IMR-90 (cell line): ENCODE results near the gene KCNJ1. TPM values are rescaled to one million over a fixed set of nuclear protein-coding genes. Genes with fewer than 3 reads are reported as not detected.

Experiments
- ATAC-seq: fragments of 200-7000 bp; cut with Tn5 transposase; 2 replicates; pipeline ENCODE4 v1.9.1; 2020; ENCODE audit warnings: low read depth, mild to moderate bottlenecking, moderate library complexity
- BruUV-seq: library from RNA; stranded (reverse); fragments of 400-500 nt; replicated peaks from 2 replicates; lab custom pipeline; 2021; lab: Mats Ljungman, UMichigan
- CTCF ChIA-PET: fragments of 300-600 bp; formaldehyde crosslinking; extraction: SDS; loops from one replicate; lab custom pipeline; 2021; ENCODE audit warnings: antibody characterized with exemption; lab: Yijun Ruan, JAX
- POLR2A ChIA-PET: fragments of 300-600 bp; sonication (Branson Sonifier 250); formaldehyde crosslinking; loops from one replicate; lab custom pipeline; 2022; ENCODE audit warnings: antibody characterized with exemption; ENCODE audit not compliant: unreplicated experiment; lab: Charles Lee
- DNase-seq: peaks from one replicate; pipeline ENCODE4 v3.0.0; 2013
- H2AFZ ChIP-seq: replicated peaks from 2 replicates; pipeline ENCODE3; 2013; ENCODE audit warnings: low read length, mild to moderate bottlenecking; ENCODE audit not compliant: poor library complexity
- H2AK5ac ChIP-seq: 2 replicates; pipeline ENCODE4 v1.6.1; 2013; ENCODE audit warnings: low read depth, low read length, inconsistent platforms
- H2AK9ac ChIP-seq: replicated peaks from 2 replicates; pipeline ENCODE3; 2013; ENCODE audit warnings: mild to moderate bottlenecking, low read depth, low read length, moderate library complexity; ENCODE audit not compliant: poor library complexity
- H2BK120ac ChIP-seq: 2 replicates; pipeline ENCODE4 v1.6.1; 2013; ENCODE audit warnings: low read depth, low read length, inconsistent platforms
- H2BK15ac ChIP-seq: 3 replicates; pipeline ENCODE4 v1.6.1; 2013; ENCODE audit warnings: low read depth, low read length, inconsistent platforms
- H2BK20ac ChIP-seq: 2 replicates; pipeline ENCODE4 v1.6.1; 2013; ENCODE audit warnings: low read depth, mild to moderate bottlenecking, inconsistent platforms, low read length, moderate library complexity
- H2BK5ac ChIP-seq: 2 replicates; pipeline ENCODE4 v1.6.1; 2013; ENCODE audit warnings: mild to moderate bottlenecking, low read depth, low read length, inconsistent platforms; ENCODE audit not compliant: poor library complexity, severe bottlenecking
- H3K14ac ChIP-seq: replicated peaks from 2 replicates; pipeline ENCODE4 v1.6.1; 2013; ENCODE audit warnings: low read depth, low read length, inconsistent platforms
- H3K18ac ChIP-seq: 2 replicates; pipeline ENCODE4 v1.6.1; 2013; ENCODE audit warnings: low read depth, low read length, control low read depth
- H3K23ac ChIP-seq: 2 replicates; pipeline ENCODE4 v1.6.1; 2013; ENCODE audit warnings: low read depth, low read length, inconsistent platforms
- H3K27ac ChIP-seq: 2 replicates; pipeline ENCODE4 v1.5.1; 2013; ENCODE audit warnings: mild to moderate bottlenecking, control low read depth, low read length; ENCODE audit not compliant: insufficient read depth
- H3K27me3 ChIP-seq: 2 replicates; pipeline ENCODE4 v1.6.1; 2013; ENCODE audit warnings: low read length; ENCODE audit not compliant: control insufficient read depth, insufficient read depth
- H3K36me3 ChIP-seq: 2 replicates; pipeline ENCODE4 v1.6.1; 2013; ENCODE audit warnings: low read length, mixed read lengths; ENCODE audit not compliant: control insufficient read depth, insufficient read depth
- H3K4ac ChIP-seq: 2 replicates; pipeline ENCODE4 v1.6.1; 2013; ENCODE audit warnings: low read depth, low read length, inconsistent platforms
- H3K4me1 ChIP-seq: 2 replicates; pipeline ENCODE4 v1.6.1; 2013; ENCODE audit warnings: low read length, mixed read lengths; ENCODE audit not compliant: control insufficient read depth, insufficient read depth
- H3K4me2 ChIP-seq: 2 replicates; pipeline ENCODE4 v1.6.1; 2013; ENCODE audit warnings: low read depth, mild to moderate bottlenecking, control low read depth, low read length, moderate library complexity
- H3K4me3 ChIP-seq: 2 replicates; pipeline ENCODE4 v1.5.1; 2013; ENCODE audit warnings: low read depth, mild to moderate bottlenecking, control low read depth, low read length, moderate library complexity; ENCODE audit not compliant: insufficient read depth
- H3K56ac ChIP-seq: 2 replicates; pipeline ENCODE4 v1.6.1; 2013; ENCODE audit warnings: low read length, inconsistent platforms; ENCODE audit not compliant: insufficient read depth; ENCODE audit errors: extremely low read depth
- H3K79me1 ChIP-seq, 2 experiments: 2 replicates each; pipeline ENCODE4 v1.6.1; 2013; ENCODE audit warnings: low read length in 2 of 2, inconsistent platforms in 1 of 2, low read depth in 1 of 2
- H3K9ac ChIP-seq: 2 replicates; pipeline ENCODE4 v1.6.1; 2013; ENCODE audit warnings: low read depth, low read length, control low read depth
- H3K9me1 ChIP-seq: 2 replicates; pipeline ENCODE4 v1.6.1; 2013; ENCODE audit warnings: low read length, inconsistent platforms; ENCODE audit not compliant: insufficient read depth
- H3K9me3 ChIP-seq: 2 replicates; pipeline ENCODE4 v1.6.1; 2013; ENCODE audit warnings: low read length; ENCODE audit not compliant: control insufficient read depth, insufficient read depth
- H4K20me1 ChIP-seq: 2 replicates; pipeline ENCODE4 v1.6.1; 2013; ENCODE audit warnings: low read length, inconsistent platforms; ENCODE audit not compliant: insufficient read depth
- H4K5ac ChIP-seq: 2 replicates; pipeline ENCODE4 v1.6.1; 2013; ENCODE audit warnings: mild to moderate bottlenecking, low read depth, low read length, control low read depth
- H4K8ac ChIP-seq, 2 experiments: 2 replicates each; pipeline ENCODE4 v1.6.1; 2013; ENCODE audit warnings: low read depth in 2 of 2, low read length in 2 of 2, control low read depth in 1 of 2, inconsistent platforms in 1 of 2
- H4K91ac ChIP-seq: 2 replicates; pipeline ENCODE4 v1.6.1; 2013; ENCODE audit warnings: low read depth, low read length, inconsistent platforms; ENCODE audit not compliant: insufficient read depth
- FOS ChIP-seq: fragments of 150-350 bp; IDR thresholded peaks from 2 replicates; pipeline ENCODE4 v1.6.1; 2016; ENCODE audit warnings: low read depth, low read length
- POLR2A ChIP-seq: IDR thresholded peaks from 2 replicates; pipeline ENCODE4 v1.6.1; 2012; ENCODE audit warnings: mild to moderate bottlenecking, low read depth, low read length
- WGBS, 2 experiments: methylation state at CpG; one replicate each; pipeline versions ENCODE4 v1.1.5 to v1.1.7; 2013; ENCODE audit warnings: missing lambda C conversion rate in 2 of 2; ENCODE audit not compliant: insufficient read length in 1 of 2; ENCODE audit errors: extremely low coverage in 2 of 2; 5-methylcytosine and 5-hydroxymethylcytosine counted together
- dilution Hi-C: fragments of 300-500 bp; cut with HindIII; formaldehyde crosslinking; loops from one replicate; pipeline ENCODE4 v1.14.3; 2018; ENCODE audit warnings: low sequenced_read_pairs; ENCODE audit not compliant: unreplicated experiment
- in situ Hi-C: fragments of 300-500 bp; cut with MboI; formaldehyde crosslinking; loops from 3 replicates; pipeline ENCODE4 v1.14.3; 2019; ENCODE audit warnings: low sequenced_read_pairs, inconsistent platforms, mixed read lengths
- intact Hi-C: fragments of 100-400 bp; cut with micrococcal nuclease; formaldehyde crosslinking; loops from 2 replicates; pipeline ENCODE4 v1.10.0; 2022
- polyA plus RNA-seq, 3 experiments: library from polyadenylated mRNA; depleted of rRNA; stranded (reverse); fragments of >200 nt; gene quantifications; 2 replicates each; pipeline ENCODE4 v1.2.3, GENCODE V29; 2012; ENCODE audit warnings: low replicate concordance in 1 of 3
- total RNA-seq: library from RNA; depleted of rRNA; stranded (reverse); fragments of >200 nt; gene quantifications from 2 replicates; pipeline ENCODE4 v1.2.3, GENCODE V29; 2012

Gene KCNJ1
- total and polyA plus RNA-seq, 2 of the 4 experiments (the other 2 are of a cell fraction), result not detected

DNA sequence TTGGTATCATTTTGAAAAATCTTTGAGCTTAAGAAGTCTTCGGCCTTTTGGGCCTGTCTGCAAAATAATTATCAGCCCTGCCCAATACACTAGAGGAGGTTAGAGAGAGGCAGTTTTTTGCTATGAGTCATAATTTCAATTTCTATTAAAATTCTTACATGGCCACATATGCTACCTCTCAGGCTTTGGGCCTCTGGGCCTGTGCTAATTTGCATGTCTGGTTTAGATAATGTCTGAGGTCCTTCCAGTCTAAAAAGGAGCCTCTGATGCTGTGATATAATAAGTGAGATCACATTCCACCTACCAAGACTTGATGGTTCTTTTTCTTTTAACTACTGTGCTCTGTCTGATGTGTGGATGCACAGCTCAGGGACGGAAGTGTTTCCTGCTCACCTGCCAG is 70.8 kb downstream of the KCNJ1 start:
- Histone ChIP-seq H3K9me3 (no peaks in the 10 kb centered on the region), H3K79me1 (no peaks in the 10 kb centered on the region), H2AK5ac (no peak overlapping the region), H4K5ac (no peak overlapping the region), H3K9me1 (peaks cover 3% of the 10 kb centered on the region), H2AK9ac (no peak overlapping the region), H2BK5ac (no peak overlapping the region), H3K27me3 (no peaks in the 10 kb centered on the region), H2AFZ (no peak overlapping the region), H2BK120ac (no peak overlapping the region), H3K56ac (no peak overlapping the region), H3K4me2 (no peak overlapping the region), H4K91ac (no peak overlapping the region), H2BK20ac (no peak overlapping the region), H3K27ac (no peak overlapping the region), H3K4me1 (no peaks in the 10 kb centered on the region; the same call in 1 of the 2 replicates), H4K20me1 (no peaks in the 10 kb centered on the region), H3K18ac (no peak overlapping the region), H2BK15ac (no peak overlapping the region), H3K14ac (no peak overlapping the region), H3K4ac (no peak overlapping the region), H4K8ac (no peak overlapping the region), H3K36me3 (peaks cover 2% of the 10 kb centered on the region; the same call in 1 of the 2 replicates), H3K9ac (no peak overlapping the region), H3K23ac (no peak overlapping the region), H3K4me3 (no peak overlapping the region)
- DNase-seq (peak; percentile 79), ATAC-seq (peak; percentile 79)
- dilution Hi-C loops (no loop called here), intact Hi-C loops (no loop called here), in situ Hi-C loops (no loop called here)
- CTCF ChIA-PET, result interaction anchor here (0.7 kb wide), 1 partner anchor 1864 kb away, joined by 3 read pairs; no protein-coding TSS in a partner anchor
- TF ChIP-seq POLR2A (no peak), FOS (0 out of 2 replicates have a peak, but pooled peaks have one; percentile 48)
- POLR2A ChIA-PET, result no interaction called here
- no TSS peak for BruUV-seq
- WGBS, 2 experiments, result no CpG with 5 or more reads among the region's 2 CpGs
